Stimulated activated CD4-positive, alpha-beta T cell treated with anti-CD3 and anti-CD28 coated beads, Interleukin-15, amount 100 ng/mL, for 1 hour (primary cell): Measurements from ENCODE around the gene DNER.
"Not testable (repeated sequence)": the region's sequence is repeated elsewhere in the genome, so short reads cannot be mapped to it uniquely, and the experiment has no call there.

Experiments
- DNase-seq, 2 donors: peaks; one replicate each; pipeline ENCODE4 v3.0.0-alpha.2; 2020; ENCODE audit warnings: low read depth in 1 of 2, low spot score in 1 of 2

DNER gene

DNA sequence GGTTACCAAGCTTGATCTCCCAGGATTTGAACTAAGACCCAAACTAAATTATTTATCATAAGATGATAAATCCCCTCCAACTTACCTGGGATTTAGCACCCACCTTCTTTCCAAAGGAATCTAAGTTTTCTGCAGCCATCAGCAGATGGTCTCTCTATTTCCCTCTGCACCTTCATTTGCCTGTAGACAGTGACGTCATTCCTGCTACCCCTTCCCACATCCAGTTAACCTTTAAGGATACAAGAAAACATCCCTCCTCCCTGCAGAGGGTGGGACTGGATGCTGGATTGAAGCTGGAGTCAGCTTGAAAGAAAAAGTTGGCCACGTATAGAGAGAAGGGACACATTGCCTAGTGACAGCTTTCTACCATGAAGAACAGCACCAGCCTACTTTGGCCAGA lies 3.7 kb upstream of the DNER start:
- DNase-seq, result no peak

DNA sequence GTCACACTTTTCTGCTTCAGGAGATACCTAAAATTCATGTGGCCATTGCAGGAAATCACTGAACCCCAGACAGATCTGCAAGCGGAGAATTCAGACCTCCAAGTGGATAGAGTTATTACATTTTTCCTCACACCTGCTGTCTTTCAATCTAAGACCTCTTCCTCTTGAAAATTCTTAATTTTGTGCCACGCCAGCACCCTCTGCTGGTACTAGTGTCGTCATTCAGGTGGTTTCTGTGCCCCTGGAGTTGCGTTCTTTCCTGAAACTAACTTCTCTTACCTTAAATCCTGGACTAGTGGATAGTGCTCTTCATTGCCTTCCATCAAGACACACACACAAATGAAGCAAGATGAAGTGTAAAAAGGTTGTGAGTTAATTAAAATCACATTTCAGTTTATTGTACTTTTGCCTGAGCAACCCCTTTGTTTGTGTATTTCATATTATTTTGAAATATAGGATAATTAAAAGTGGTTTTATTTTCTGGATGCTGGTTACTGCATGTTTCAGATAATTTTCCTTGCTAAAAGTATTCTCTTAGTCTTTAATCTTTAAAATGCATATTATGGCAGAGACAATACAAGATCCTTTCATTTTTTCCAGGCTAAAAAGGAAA lies 1.6 kb upstream of the DNER start:
- no peak for DNase-seq

DNA sequence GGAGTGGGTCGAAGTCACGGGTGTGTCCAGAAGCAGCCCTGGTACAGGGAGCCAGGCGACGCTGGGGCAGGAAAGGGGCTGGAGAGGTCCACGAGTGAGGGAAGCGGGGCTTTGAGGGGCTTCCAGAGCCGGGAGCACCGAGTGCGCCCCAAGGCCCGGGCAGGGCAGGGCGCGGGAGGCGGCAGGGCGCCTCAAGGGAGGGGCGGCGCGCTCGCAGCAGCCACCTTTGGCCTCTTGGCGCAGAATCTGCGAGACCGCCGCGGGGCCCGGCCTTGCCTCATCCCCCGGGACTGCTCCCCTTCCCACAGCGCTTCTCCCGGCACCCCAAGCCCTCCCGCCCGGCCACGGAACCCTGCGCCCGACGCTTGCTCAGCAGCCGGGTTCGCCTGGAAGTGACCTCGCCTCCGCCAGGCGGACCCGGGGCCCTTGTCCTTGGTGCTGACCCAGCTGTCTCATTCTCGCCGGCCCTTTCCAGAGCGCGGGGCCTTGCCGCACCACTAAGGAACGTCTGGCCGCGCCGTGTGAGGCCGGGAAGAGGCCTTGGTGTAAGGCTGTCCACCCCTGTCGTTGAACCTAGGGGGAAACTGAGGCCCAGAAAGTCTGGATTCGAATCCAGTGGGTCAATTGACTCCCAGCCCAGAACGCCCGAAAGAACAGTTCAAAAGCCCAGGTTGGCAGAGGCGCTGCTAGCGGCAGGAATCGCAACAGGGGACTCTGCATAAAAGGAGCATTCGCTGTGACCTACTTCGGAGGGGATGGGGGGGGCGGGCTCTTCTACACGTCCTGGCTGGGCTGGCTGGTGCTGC lies 584 bp upstream of the DNER start:
- no peak for DNase-seq

DNA sequence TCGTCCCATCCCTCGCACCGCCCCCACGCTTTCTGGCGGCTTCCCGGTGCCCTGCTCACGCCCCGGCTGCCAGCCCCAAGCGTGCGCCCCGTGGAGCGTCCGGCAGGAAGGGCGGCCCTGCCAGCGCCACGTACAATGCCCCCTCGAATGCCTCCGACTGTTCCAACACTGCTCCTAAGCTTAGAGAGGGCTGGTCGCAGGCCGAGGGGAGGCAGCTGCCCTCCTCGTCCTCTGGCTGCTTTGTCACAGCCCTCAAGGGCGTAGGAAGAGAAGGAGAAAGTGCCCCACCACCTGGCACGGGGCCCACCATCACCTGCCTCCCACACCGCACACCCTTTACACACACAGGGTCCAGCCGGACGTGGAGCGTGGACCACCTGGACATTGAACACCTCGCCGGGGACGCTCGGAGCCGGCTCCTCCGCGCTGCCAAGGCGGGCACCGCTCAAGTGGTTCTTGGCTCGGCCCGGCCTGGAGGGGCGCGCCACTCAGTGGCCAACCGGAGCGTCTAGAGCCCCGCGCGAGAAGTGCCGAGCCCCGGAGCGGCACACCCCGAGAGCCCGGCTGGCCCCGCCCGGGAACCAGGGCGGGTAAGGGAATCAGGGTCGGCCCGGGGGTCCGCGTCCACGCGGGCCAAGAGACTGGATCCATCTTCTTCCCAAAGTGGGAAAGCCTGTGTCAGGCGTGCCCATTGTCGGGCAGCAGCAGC lies 830 bp downstream of the DNER start:
- no peak for DNase-seq

DNA sequence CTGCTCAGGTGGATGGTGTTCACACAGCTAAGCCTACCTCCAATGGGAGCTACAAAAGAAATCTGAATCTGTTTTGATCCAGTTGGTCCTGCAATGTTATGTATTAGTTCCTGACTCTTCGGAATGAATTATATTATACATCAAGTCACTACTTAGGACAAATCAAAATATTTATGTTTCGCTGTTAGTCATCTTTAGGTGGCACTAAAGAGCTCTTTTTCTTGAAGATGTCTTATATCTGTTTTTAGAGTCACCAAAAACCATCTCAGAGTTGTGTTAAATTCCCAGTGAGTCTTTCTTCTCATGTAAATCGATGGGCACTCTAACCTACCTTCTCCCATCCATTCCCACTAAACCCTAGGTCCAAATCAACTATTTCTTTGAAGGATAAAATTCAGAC lies 2.2 kb downstream of the DNER start:
- DNase-seq, result no peak

DNA sequence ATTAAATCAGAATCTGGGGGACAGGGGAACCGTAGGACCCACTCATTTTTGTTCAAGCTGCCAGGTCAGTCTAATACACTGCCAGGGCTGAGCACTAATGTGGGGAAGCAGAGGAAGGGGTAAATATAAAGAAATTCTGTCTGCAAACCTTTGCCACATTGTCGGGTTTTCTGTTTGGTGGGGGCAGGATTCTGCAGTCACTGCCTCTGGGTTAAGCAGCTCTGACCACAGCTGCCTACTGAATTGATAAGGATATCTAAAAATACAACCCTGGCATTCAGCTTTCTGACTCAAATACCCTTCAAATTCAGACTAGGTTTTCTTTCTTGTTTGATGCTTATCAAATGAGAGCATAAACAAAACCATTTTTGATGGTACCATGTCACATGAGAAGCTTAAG lies 6.0 kb downstream of the DNER start:
- DNase-seq, result no peak

DNA sequence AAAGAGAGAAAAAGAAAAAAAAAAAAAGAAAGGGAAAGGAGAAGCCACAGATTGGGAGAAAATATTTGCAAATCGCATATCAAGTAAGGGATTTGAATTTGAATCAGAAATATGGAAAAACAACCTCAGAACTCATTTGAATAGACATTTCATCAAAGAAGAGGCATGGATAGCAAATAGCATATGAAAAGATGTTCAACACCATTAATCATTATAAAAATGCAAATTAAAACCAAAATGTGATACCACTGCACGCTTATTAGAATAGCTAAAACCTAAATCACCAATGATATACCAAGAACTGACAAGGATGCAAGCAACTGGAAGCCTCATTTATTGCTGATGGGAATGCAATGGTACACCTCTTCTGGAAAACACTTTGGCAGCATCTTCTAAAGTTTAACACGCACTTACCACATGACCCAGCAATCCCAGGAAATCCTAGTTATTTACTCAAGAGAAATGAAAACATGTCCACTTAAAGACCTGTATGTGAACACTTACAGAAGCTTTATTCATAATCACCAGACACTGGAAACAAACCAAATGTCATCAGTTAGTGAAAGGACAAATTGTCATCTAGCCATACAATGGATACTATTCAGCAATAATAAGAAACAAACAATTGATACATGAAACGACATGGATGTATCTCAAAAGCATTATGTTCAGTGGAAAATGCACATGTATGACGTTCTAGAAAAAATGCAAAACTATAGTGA lies 10.3 kb downstream of the DNER start:
- no peak for DNase-seq

DNA sequence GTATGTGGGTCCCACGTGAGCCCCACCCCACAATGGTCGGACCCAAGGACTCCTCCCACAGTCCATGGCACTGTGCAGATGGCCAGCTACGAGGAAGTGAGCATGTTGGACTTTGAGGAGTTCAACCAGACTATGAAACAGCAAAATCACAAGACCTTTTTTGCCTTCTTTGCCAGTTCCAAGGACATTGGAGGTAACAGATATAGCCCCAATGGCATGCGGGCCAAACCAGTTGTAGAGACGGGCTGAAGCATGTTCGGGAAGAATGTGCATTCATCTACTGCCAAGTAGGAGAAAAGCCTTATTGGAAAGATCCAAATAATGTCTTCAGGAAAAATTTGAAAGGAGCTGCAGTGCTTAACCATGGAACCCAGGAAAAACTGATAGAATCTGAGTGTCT lies 12.6 kb downstream of the DNER start:
- DNase-seq, result no peak

DNA sequence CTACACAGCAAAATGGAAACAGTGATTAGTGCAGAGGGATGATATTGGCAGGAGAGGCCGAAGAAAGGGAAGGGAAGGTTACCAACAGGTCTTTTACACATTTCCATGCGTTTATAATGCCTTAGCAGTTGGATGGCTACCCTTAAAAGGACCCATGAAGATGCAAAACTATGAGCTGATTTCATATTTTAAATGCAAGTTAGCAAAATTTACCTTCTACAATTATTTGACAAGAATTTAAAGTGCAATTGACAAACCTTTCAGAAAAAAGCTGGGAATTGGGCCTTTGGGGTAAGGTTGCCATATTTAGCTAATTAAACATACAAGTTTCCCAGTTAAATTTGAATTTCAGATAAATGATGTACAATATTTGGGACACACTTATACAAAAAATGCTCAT lies 13.3 kb downstream of the DNER start:
- no peak for DNase-seq

DNA sequence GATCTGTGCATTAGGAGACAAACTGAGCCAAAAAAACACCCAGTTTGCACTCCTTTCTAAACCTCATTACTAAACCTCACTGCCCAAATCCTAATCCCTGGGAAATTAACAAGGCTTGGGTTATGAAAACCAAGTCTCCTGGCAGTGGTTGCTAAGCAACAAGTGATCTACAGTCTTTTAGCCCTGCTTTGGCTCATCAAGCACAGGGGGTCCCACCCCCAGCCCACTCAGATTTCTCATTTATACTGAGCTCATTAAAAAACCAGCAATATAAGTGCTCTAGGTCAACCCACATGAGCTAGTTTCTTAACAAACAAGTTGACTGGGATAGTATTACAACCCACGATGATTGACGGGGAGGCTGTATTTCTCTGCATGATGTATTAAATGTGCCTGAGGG lies 18.4 kb downstream of the DNER start:
- no peak for DNase-seq

DNA sequence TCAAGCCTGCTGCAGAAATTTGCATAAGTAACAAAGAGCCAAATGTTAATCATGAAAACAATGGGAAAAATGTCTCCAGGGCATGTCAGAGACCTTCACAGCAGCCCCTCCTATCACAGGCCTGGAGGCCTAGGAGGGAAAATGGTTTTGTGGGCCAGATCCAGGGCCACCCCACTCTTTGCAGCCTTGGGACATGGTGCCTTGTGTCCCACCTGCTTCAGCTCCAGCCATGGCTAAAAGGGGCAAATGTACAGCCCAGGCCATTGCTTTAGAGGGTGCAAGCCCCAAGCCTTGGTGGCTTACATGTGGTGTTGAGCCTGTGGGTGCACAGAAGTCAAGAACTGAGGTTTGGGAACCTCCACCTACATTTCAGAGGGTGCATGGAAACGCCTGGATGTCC lies 20.5 kb downstream of the DNER start:
- DNase-seq, result not testable (repeated sequence)

DNA sequence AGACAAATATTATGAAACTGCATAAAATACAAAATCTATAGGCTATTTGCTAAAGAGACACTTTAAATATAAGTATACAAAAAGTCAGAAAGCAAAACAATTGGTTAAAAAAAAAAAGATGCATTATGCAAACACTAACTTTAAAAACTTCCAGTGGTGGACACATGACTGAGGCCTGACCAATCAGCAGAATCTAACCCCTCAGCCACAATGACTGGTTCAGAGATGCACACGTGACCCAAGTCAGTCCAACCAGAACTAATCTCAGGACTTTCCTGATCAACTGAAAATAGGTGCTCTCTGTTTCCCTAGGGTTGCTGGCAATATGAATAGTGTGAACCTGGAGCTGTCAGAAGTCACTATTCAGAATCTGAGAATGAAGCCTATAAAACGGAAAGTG lies 22.7 kb downstream of the DNER start:
- no peak for DNase-seq

DNA sequence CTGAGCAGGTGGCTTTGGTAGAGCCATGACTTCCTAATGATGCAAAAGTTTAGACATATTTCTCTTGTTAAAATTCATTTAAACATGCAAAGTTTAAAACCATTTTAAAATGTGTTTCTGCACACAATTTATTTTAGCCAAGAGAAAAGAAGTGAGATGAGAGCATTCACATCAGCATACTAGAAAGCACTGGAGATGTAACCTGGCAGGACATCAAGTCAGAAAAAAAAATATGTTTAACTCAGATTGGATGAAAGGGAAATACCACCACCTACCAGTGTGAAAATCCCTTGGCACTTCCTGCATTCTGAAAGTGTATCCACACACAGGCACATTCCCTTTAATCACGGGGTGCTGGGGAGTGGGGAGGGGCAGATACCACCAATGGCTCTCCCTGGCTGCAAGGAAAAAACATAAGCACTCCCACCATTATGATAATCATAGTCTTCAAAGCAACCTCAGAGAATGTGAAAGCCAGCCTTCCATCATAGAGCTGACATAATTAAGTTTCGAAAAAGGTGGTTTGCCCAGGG lies 25.0 kb downstream of the DNER start:
- DNase-seq, result no peak

DNA sequence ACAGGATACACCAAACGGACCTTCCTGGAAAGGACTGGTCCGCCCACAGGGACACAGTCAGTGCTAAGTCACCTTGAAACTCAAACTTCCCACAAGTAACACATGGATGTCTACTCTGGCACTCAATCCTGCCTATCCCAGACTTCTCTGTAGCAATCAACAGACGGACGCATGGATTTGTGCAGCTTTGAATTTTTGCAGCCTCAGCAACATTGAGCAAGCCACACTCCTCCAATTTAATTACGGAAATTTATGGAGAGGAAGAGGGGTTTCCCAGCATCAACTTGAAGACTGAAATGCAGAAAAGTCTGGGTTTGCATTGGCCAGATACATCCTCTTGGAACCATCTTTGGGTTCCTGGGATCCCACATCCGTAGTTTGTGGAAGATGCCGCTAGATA lies 26.2 kb downstream of the DNER start:
- DNase-seq, result no peak

DNA sequence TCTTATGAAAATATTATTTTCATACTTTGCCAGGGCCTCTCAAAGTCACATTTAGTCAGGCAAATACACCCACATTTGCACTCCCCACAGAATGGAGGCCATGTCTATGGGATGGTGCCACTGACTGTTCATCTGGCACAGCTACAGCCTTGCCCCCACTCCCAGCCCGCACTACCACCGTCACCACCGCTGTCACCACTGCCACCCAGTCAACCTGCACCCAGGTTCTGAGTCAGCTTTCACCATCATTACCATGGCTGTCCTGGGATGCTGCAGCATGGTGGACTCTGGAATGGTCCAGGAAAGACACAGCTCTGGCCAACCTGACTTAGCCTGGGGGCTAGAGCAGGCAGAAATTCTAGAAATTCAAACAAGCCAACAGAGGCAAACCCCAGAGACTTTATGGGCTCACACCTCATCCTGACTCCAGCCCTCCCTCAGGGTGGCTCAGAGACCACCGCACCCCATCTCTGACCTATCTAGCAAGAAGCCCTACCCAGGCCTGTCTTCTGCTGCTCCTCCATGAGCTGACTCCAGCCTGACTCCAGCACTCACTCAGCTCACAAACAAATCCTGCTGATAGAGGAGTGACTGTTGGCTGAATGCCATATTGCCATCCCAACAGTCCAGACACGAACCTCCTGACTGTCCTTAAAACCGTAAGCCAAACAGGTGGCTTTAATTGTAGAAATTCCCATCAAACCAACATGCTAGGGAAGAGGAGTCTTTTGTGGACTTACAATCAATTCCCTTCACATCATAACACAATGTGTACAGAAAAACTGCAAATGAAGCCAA lies 28.0 kb downstream of the DNER start:
- DNase-seq, result no peak

DNA sequence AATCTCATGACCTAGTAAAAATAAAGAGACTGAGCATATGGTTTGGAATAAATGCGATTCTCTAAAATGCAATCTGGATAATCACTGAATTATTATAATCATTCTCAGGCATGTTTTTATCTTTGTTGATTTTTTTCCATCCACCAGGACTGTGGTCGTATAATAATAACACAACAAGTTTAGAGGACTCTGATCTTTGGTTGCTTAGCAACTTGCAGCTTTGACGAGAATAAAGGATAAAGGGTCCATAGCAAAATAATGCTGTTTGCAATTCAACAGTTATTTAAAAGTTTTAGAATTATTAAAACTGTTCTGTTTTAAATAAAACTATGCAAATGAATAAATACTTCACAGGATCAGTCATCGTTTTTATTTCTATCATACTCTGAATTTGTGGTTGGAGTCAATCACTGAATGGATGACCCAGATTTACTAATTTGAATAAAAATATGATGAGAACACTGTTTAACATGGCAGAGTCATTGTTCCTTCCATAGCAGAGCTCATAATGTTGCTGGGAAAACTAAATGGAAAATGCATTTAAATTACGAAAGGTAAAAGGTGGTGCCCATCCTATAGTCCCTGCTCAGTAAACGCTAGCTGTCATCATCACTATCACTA lies 29.3 kb downstream of the DNER start:
- no peak for DNase-seq

DNA sequence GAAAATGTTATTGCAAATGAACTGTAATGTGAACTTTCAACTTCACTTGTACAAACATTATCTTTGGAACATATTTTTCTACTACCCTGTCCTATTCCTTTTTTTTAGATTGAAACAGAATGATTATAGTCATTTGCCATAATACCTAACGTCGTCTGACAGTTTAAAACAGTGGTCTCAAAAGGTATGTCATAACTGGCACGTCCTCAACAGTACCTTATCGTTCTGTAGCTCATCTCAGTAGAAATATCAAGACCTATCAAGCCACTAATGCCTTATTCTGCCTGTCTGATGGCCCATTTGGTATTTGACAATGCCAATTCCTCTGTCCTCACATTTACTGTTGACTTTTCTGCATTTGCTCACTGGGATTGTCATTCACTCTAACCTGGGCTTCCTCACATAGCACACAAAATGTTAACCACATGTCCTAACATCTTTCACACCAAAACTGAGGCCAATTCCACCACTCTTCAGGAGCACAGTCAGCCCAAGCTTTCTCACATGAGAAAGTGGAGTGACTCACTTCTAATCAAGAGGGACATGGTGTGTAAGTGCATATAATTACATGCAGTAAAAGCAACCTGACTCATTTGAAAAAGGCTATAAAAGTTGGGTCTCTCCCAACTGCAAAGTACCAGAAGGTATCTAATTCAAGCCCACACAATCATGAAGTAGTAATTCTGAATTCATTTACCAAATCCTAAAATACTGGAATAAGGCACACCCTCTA lies 34.8 kb downstream of the DNER start:
- no peak for DNase-seq

DNA sequence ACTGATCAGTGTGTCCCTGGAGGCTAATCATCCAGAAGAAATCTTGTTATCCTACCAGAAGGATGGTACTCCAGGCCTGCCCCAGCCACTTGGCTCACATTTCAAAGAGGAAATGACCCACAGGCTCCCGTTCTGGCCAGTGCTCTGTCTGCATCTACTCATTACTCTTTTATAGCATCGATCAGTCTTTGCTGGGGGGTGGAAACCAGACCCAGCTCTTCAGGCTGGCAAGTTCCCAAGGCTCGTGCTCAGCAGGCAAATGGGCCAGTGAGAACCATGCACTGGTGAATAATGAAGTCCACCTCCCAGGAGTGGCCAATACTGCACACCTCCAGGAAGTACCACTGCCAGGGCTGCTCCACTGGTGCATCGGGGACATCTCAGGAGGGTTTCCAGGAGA lies 38.8 kb downstream of the DNER start:
- DNase-seq, result no peak

DNA sequence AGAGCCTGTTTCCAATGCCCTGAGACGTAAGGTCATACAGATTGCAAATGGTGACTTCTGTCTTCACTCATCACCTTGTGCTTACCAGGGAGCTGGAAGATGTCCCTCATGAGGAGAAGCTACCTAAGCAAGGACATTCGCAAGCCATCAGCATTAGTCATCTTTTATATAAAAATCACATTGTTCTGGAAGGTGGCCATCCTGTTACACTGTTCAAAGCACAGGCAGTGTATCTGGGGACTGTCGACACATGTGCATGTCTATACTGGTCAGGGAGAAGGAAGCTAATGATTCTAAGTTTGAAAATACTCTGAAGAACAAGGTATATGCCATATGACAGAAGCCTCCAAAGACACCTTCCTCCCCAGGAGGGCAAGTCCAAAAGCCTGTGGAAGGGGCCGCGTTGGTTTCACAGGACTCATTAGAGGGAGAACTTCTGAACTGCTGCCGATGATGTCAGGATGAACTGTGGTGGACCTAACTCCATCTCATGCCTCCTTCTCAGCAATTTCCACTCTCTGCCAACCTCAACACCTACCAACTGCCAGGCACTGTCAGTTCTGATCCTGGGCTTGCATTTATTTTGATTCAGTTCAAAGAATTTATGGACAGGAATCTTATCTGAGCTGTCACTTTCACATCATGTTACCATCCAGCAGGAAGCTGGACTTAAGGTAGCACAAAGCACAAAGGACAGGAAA lies 39.4 kb downstream of the DNER start:
- DNase-seq, result no peak
